ENCODE results near the gene PTPN23.

The PTPN23 gene

DNA sequence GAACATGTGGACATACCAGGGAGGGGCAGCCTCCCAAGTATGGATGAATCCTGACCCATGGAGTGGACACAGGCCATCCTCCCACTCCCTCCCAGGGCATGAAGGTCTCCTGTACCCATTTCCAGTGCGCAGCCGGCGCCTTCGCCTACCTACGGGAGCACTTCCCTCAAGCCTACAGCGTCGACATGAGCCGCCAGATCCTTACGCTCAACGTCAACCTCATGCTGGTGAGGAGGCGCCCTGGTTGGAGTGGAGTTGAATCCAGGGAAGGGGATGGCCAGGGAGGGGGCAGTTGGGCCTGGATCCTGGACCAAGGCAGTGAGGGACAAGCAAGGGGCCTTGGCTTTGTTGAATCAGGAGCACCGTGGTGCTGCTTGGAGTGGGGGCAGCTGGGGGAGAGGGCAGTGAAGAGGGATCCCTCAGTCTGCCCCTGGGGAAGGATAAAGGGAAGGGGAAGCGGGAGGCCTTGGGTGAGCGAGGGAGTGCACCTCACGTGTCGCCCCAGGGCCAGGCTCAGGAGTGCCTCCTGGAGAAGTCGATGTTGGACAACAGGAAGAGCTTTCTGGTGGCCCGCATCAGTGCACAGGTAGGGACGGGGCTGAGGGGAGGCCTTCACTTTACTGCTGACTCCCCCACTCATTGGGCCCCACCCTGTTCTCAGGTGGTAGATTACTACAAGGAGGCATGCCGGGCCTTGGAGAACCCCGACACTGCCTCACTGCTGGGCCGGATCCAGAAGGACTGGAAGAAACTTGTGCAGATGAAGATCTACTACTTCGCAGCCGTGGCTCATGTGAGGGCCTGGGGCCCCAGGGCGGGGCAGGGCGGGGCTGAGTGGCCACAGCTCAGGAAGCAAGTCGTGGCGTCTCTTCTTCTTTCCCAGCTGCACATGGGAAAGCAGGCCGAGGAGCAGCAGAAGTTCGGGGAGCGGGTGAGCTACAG, 25.3 kb downstream of the PTPN23 start:
- no peak for DNase-seq (ENCODE audit: low read depth)

DNA sequence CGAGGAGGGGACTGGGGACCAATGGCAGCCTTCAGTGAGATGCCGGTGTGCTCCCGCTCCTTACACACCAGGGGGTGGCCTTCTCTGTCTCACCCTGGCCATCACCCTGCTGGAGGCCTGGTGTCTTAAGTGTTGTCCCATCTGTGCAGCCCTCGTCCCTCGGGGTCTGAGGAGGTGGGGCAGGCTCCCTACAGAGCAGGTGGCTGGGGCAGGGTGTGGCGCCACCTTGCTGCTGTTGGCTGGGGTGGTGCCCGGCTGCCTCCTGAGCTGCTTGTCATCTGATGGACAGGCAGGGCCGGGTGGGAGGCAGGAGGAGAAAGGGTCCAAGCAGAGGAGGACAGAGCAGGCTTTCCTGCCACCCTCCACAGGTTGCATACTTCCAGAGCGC, 25.9 kb downstream of the PTPN23 start:
- no peak for DNase-seq (ENCODE audit: low read depth)

DNA sequence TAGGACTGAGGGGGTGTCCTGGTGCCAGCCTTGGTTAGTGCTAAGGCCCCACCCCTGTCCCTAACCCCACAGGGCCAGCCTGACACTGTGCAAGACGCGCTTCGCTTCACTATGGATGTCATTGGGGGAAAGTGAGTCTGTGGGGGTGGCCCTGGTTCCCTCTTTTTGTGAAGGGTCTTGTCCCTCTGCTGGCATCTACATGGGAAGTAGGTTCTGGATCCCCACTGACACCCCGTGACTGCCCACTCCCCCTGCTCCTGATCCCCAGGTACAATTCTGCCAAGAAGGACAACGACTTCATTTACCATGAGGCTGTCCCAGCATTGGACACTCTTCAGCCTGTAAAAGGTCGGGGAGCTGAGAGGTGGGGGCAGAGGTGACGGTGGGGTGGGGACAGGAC, 26.4 kb downstream of the PTPN23 start:
- DNase-seq (ENCODE audit: low read depth), result no peak

DNA sequence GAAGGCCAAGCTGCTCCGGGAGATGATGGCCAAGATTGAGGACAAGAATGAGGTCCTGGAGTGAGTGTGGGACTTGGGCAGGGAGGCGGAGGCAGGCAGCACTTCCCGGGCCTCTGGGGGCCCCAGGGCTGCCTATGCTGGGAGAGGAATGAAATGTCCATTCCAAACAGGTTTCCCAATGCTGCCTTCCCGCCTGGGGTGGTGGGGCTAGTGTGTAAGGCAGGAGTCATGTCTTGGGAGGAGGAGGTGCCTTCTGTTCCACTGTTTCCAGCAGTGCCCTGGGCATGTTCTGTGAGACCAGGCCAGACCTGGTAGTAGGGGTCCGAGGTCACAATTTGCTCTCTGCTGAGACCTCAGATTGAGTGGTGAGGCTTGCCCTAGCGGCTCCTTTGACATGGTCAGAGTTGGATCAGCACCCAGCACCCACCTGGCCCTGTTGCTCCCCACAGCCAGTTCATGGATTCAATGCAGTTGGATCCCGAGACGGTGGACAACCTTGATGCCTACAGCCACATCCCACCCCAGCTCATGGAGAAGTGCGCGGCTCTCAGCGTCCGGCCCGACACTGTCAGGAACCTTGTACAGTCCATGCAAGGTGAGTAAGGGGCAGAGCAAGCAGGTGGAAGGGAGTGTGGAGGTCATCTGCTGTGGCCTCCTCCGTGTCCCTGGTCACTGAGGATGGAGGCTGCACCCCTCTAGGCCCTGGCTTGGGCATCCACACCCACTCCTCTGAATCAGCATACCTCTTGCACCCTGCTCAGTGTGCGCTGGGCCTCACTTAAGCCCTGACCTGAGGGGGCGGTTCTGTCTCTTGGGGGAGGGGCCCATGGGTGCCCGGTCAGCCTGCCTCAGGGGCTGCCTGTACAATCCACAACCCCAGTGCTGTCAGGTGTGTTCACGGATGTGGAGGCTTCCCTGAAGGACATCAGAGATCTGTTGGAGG, 27.3 kb downstream of the PTPN23 start:
- DNase-seq (ENCODE audit: low read depth), result no peak

DNA sequence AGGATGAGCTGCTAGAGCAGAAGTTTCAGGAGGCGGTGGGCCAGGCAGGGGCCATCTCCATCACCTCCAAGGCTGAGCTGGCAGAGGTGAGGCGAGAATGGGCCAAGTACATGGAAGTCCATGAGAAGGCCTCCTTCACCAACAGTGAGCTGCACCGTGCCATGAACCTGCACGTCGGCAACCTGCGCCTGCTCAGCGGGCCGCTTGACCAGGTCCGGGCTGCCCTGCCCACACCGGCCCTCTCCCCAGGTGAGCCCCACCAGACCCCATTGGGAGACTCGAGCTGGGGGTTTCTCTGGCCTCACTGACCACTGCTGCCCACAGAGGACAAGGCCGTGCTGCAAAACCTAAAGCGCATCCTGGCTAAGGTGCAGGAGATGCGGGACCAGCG, 28.0 kb downstream of the PTPN23 start:
- DNase-seq (ENCODE audit: low read depth), result no peak

DNA sequence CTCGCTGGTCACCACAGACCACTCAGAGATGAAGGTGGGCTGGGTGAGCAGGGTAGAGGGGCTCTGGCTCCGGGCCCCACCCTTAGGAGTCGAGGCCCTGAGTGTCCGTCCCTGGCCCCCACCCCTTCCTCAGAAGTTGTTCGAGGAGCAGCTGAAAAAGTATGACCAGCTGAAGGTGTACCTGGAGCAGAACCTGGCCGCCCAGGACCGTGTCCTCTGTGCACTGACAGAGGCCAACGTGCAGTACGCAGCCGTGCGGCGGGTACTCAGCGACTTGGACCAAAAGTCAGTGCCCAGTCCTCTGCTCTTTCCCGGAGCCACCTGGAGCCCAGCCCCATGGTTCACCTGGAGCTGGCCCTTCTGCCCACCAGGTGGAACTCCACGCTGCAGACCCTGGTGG, 28.5 kb downstream of the PTPN23 start:
- DNase-seq (ENCODE audit: low read depth), result no peak

DNA sequence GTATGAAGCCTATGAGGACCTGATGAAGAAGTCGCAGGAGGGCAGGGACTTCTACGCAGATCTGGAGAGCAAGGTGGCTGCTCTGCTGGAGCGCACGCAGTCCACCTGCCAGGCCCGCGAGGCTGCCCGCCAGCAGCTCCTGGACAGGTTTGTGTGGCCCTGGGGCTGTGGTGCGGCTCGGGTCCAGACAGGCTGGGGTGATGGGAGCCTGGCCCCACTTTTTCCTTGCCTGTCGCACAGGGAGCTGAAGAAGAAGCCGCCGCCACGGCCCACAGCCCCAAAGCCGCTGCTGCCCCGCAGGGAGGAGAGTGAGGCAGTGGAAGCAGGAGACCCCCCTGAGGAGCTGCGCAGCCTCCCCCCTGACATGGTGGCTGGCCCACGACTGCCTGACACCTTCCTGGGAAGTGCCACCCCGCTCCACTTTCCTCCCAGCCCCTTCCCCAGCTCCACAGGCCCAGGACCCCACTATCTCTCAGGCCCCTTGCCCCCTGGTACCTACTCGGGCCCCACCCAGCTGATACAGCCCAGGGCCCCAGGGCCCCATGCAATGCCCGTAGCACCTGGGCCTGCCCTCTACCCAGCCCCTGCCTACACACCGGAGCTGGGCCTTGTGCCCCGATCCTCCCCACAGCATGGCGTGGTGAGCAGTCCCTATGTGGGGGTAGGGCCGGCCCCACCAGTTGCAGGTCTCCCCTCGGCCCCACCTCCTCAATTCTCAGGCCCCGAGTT, 29.0 kb downstream of the PTPN23 start:
- DNase-seq (ENCODE audit: low read depth), result no peak

DNA sequence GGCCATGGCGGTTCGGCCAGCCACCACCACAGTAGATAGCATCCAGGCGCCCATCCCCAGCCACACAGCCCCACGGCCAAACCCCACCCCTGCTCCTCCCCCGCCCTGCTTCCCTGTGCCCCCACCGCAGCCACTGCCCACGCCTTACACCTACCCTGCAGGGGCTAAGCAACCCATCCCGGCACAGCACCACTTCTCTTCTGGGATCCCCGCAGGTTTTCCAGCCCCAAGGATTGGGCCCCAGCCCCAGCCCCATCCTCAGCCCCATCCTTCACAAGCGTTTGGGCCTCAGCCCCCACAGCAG, 29.5 kb downstream of the PTPN23 start:
- DNase-seq (ENCODE audit: low read depth), result no peak

DNA sequence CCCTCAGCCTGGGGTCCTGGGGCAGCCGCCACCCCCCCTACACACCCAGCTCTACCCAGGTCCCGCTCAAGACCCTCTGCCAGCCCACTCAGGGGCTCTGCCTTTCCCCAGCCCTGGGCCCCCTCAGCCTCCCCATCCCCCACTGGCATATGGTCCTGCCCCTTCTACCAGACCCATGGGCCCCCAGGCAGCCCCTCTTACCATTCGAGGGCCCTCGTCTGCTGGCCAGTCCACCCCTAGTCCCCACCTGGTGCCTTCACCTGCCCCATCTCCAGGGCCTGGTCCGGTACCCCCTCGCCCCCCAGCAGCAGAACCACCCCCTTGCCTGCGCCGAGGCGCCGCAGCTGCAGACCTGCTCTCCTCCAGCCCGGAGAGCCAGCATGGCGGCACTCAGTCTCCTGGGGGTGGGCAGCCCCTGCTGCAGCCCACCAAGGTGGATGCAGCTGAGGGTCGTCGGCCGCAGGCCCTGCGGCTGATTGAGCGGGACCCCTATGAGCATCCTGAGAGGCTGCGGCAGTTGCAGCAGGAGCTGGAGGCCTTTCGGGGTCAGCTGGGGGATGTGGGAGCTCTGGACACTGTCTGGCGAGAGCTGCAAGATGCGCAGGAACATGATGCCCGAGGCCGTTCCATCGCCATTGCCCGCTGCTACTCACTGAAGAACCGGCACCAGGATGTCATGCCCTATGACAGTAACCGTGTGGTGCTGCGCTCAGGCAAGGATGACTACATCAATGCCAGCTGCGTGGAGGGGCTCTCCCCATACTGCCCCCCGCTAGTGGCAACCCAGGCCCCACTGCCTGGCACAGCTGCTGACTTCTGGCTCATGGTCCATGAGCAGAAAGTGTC, 30.2 kb downstream of the PTPN23 start:
- DNase-seq (ENCODE audit: low read depth), result no peak

DNA sequence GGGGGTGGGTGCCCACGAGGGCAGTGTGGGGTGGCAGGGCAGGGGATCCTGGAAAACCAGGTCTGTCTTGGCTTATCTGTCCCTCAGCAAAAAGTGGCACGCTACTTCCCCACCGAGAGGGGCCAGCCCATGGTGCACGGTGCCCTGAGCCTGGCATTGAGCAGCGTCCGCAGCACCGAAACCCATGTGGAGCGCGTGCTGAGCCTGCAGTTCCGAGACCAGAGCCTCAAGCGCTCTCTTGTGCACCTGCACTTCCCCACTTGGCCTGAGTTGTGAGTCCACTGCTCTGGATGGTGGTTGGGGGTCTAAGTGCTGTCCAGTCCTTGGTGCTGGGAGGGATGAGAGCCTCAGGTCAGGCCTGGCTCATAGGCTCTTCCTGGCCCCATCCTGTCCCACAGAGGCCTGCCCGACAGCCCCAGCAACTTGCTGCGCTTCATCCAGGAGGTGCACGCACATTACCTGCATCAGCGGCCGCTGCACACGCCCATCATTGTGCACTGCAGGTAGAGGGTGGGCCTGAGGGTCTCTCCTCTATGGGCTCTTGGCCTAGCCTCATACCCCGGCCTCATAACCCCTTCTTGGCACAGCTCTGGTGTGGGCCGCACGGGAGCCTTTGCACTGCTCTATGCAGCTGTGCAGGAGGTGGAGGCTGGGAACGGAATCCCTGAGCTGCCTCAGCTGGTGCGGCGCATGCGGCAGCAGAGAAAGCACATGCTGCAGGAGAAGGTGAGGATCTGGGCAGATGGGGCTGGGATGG, 31.1 kb downstream of the PTPN23 start:
- DNase-seq (ENCODE audit: low read depth), result no peak

DNA sequence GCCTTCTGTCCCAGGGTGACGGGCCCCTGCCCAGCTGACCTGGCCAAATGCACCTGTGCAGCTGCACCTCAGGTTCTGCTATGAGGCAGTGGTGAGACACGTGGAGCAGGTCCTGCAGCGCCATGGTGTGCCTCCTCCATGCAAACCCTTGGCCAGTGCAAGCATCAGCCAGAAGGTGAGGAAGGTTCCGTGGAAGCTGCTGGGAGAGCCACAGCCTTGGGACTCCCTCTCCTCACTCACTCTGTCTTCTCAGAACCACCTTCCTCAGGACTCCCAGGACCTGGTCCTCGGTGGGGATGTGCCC, 31.6 kb downstream of the PTPN23 start:
- no peak for DNase-seq (ENCODE audit: low read depth)

DNA sequence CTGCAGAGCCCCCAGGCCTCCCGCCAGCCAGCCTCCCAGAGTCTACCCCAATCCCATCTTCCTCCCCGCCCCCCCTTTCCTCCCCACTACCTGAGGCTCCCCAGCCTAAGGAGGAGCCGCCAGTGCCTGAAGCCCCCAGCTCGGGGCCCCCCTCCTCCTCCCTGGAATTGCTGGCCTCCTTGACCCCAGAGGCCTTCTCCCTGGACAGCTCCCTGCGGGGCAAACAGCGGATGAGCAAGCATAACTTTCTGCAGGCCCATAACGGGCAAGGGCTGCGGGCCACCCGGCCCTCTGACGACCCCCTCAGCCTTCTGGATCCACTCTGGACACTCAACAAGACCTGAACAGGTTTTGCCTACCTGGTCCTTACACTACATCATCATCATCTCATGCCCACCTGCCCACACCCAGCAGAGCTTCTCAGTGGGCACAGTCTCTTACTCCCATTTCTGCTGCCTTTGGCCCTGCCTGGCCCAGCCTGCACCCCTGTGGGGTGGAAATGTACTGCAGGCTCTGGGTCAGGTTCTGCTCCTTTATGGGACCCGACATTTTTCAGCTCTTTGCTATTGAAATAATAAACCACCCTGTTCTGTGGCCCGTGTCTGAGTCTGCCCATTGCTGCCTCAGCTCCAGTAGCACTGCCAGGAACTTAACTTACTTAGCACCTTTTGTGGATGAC, 32.2 kb downstream of the PTPN23 start:
- DNase-seq (ENCODE audit: low read depth), result no peak

DNA sequence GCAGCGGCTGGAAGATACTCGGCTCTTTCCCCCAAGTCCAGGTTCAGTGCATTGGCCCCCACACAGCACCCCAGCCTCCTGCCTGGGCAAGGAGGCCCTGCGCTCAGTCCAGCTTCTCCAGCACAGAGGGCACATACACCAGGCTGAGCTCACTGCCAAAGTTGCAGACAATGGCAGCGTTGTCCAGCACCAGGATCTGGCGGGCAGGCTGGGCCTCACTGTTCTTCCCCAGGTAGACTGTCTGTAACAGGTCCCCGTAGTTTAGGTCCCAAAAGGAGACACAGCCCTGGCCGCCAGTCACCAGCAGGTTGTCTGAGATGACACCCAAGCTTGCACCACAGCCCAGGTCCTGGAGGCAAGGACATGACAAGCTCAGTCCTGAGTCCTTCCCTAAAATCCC, 32.9 kb downstream of the PTPN23 start:
- DNase-seq (ENCODE audit: low read depth), result no peak

DNA sequence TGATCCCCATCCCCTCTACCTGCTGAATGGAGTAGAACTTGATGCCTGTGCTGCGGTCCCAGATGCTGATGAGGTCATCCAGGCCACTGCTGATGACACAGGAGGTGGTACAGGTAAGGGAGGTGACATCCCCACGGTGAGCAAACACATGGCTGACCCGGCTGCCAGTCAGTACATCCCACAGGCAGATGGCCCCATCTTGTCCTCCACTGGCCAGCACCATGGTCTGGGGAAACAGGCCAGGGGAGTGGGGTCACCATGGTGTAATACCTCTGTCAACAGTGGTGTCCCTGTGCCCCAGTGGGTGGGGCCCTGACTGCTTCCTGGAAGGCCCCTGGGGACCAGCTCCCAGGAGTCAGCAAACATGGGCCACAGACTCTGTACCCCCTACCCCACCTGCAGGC, 33.3 kb downstream of the PTPN23 start:
- DNase-seq (ENCODE audit: low read depth), result no peak

DNA sequence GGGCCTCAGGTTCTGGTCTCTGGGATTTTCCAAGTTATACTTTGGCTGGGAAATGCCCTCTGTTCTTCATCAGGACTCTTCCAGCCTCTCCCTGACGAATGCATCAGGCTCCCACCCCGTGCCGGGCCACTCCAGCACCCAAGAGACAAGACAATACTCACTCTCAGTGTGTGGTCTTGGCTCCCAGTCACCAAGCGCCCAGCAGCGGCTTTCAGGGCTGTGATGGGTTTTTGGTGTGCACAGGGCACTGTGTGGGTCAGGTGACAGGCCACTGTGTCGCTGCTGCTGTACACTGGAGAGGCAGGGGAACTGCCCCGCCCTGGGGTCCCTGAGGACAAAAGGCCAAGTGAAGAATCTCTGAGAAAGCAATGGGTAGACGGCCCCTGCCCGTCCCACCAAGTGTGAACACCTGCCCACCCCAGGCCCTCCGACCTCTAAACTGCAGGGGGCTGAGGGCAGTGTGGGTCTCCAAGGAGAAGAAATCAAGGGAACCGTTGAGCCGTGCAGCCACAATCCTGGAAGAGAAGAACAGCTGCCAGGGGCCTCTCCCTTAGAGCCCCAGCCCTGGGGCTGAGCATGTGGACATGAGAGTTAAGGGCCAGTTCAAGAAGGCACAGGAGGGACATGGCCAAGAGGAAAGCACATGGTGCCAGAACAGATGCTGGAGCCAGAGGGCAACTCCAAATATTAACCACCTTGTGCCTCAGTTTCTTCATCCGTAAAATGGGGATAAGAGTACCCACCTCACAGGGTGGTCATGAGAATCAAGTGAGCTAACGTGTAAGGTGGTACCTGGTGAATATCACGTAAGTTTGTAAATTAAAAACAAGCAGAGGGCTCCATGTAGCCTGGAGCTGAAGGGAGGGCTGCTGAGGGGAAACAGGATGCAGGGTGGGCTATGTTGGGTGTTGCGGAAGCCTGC, 34.1 kb downstream of the PTPN23 start:
- no peak for DNase-seq (ENCODE audit: low read depth)

DNA sequence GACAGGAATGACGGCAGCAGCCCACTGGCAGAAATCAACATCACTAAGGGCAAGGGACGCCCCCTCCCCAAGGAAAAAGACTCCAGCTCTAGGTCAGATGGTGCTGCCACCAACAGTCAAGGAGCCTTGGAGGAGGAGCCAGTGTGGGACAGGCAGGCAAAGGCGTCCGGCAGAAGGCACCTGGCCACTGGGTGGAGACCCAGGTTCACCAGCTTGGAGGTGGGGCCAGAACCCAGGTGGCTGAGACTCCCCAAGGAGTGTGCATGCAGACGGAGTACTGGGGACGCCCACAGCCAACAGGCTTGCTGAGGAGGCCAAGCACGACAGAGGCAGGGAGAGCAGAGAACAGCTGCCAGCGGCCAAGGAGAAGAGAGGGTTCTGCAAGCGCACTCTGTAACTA, 35.2 kb downstream of the PTPN23 start:
- DNase-seq (ENCODE audit: low read depth), result no peak

DNA sequence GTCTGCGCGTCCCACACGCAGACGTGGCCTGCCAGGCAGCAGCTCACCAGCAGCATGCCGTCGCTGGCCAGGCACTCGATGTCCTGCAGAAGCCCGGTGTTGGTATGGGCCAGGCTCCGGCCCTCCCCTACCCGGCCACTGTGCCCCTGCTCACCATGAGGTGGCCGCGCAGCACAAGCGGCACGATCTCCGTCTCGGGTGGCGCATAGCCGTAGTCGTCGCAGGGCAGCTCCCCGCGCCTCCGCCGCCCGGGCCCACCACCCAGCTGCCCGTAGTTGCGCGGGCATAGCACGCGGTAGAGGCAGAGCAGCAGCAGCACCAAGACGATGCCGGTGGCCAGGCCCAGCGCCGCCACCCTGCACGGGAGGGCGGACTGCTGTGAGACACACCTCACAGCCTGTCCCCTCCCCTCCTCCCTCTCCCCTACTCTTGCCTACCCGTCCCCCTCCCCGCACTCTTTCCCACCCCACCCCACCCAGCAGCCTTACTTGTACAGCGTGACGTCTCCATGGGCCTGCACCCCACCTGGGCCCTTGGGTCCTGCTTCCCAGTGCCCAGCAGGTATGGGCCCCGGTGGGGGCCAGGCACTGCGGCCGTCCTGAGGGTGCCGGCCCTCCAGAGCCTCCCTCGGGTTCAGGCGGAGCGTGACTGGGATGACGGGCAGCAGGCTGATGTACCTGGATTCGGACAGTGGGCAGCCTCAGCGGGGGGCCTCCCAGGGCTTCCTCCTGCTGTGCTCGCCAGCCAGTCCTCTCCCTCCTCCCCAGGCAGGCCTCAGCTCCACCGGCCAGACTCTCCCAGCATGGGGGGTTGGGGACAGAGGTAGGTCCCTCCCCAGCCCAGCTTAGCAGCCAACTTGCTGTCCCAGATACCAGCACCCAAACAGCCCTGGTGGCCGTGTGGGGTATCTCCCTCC, 37.6 kb downstream of the PTPN23 start:
- DNase-seq (ENCODE audit: low read depth), result no peak

Data from stimulated activated CD4-positive, alpha-beta T cell treated with anti-CD3 and anti-CD28 coated beads, Interleukin-2, amount 100 ng/mL, for 4 hours (primary cell).